Left renal cortex interstitium (tissue), 4 donors: ENCODE measurements around the gene COBL. TPM values are rescaled to one million over a fixed set of nuclear protein-coding genes. Genes with fewer than 3 reads are reported as not detected.
A peak's percentile ranks its signal among the peaks of the same experiment; 100 is the strongest.

Source experiments
- DNase-seq, 4 donors: peaks; one replicate each; pipeline ENCODE4 v3.0.0-alpha.2; 2013; ENCODE audit warnings: low read depth in 4 of 4, low spot score in 2 of 4, missing footprints in 1 of 4
- polyA plus RNA-seq, 4 donors: library from polyadenylated mRNA; unstranded; fragments of 120-200 nt; gene quantifications; one replicate each; pipeline ENCODE4 v1.2.1, GENCODE V29; 2013; ENCODE audit not compliant: insufficient read length in 4 of 4

COBL gene
- polyA plus RNA-seq, 4 donors, result 13.4 to 19.3 (median 17.3) TPM

DNA sequence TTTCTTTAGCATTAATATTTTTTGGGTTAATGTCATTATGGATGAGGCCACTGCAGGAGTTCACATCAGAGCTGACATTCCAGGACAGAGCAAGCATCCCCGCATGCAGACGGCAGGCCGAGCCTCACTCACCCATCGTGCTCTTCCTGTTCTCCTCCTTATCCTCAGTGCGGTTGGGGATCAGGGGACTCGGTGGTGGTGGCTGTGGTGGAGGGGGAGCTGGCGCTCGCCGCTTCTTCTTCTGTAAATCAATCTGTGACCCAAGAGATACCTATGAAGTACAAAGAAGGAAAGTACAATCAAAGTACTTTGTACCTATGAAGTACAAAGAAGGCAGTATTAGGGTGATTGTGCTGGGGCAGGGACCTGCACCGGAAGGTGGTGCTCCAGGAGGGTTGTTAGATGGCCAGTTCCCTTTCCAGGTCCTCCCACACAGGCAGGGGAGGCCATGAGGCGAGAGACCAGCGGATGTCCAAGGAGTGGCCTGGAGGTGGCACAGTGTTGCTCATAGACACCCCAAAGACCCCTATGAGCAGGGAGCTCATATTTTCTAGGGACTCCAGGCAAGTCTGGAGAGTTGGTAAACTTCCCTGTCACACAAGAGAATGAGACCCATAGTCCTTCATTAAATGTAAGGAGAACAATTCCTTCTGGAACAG lies 231.4 kb downstream of the COBL start:
- DNase-seq, result no peak

DNA sequence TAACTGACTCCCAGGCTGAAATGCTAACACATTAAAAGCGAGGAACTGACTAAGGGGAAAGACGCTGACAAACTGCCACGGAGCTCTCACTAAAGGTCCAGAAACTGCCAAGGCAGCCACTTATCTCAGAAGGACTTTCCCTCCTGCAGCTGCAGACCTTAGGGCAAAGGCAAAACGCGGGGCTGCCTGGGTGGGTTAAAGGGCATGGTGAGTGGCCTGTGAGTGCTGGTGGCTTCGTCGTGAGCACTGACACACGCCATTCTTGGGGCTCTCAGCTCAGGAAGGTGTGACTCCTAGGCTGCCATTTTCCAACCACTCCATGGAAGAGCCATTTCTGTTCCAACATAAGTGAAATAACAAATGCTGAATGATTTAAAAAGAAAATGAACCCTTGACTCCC lies 232.5 kb downstream of the COBL start:
- DNase-seq, result no peak

- DNase-seq, result no peak
Measured at GRCh38 chr7:51082940-51083533, 233.6 kb downstream of the COBL start.

DNA sequence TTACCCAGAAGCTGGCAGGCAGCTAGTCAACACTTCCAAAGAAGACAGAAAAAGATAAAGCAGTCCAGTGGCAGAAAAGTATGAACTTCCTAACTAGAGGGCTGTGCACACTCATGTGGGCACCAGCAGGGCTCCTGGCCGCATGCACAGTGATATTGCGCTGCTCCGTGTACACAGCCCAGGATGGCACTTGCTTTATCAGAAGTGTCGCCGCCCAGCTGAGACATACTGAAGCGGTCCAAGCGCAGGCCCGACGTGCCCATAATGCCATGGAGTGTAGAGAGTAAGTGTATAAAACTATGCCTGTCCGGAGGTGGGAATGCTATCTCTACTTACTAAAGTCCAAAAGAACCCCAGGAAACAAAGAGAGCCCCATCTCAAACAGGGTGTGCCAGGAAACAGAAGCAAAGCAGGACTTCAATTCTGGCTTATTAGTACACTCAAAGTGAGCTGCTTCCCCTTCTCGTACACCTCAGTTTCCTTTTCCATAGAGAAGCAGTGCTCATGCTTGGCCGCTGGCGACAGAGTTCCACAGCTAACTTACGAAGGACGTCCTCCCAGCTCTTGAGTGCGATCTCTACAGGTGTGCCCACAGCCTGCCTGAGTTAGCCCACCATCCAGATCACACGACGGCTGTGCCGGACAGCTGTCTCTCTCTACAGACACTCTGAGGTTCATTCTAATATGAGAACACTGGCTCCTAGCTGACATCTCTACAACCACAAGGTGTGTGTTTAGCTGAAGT lies 234.3 kb downstream of the COBL start:
- no peak for DNase-seq

DNA sequence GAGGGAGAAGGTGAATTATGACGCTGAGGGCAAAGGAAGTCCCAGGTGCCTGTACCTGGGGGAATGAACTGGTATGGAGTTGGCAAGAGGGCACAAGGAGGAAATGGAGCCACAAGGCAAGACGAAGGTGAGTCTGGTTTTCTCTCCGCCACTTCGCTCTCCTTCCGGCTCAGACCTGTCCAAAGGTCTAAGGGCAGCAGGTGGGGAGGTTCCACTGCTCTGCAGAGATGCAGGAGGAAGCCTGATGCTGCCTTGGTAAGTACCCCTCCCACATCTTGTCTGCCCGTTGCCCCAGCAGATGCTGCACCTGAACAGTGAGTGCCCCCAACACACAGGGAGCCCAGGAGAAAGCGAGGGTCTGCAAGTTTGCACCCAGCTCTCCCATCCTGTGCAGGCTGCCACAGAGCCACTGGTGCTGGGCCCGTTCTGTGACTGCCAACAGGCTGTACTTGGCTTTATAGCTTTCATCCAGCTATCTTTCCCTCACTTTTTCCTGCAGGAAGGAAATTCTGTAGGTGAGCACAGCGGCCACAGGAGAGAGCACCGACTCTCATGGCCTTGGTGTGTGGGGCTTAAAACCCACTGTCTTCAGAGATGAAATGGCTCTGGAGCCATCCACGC lies 235.2 kb downstream of the COBL start:
- no peak for DNase-seq

DNA sequence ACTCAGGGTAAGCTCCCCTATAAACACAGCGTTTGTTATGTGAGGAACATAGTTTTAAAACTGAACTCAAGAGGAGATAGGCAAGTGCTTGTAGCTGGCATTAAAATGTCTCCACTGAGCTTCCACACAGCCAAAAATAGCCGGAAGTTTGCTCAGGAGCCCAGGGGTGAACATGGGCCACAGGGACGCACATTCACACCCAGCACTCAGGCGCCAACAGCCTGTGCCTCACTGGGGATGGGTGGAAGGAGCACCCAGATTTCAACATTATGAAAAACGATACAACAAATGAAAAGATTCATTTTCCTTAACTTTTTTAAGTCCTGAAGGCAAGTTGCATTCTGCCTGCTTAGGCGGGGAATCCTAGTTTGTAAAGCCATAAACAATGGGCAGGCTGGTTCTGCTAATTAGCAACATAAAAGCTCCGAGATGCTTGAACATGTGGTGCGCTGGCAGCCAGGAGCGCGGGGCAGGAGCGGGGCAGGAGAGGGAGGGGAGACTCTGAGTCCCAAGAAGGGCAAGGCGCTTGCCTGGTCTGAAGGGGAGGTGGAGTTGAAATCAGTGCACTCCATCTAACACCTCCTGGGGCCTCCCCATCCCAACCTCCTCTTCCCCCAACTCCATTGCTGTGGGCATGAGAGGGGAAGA lies 235.9 kb downstream of the COBL start:
- DNase-seq, result no peak

- no peak for DNase-seq
Measured at GRCh38 chr7:51080216-51080615, 236.4 kb downstream of the COBL start.

DNA sequence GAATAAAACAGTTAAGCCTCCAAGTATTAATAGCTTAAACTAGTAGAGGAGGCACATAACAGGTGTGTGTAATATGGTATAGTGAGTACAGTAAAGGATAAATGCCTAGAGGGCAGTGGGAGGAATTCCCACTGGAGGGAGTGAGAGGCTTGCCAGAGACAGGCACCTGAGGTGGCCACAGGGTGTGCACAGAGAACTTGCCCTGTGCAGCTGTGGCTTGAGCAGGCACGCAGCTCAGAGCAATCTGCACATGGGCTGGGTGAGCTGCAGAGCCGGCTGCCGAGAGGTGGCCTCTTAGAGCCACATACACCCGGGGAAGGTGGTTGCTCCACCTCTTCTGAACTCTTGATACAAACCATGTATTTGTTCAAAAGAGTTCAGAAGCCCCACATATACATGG lies 237.1 kb downstream of the COBL start:
- no peak for DNase-seq

- no peak for DNase-seq
Measured at GRCh38 chr7:51078653-51079052, 238.0 kb downstream of the COBL start.

DNA sequence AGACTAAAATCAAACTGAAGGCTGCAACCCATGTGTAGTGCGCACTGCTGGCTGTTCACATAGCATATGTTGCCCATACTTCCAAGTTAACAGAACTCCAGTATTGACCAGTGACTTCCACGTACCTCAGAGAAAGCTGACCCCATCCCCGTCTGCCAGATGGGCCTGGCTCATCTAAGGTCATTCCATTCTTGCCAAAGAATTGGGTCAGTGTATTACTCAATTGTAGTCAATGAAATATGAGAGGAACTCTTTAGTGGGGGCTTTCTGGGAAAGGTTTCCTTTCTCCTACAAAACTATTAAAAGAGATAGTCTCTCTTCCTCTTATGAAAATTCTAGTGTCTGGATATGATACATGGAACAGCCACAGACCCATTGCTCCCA lies 238.6 kb downstream of the COBL start:
- DNase-seq, result no peak

DNA sequence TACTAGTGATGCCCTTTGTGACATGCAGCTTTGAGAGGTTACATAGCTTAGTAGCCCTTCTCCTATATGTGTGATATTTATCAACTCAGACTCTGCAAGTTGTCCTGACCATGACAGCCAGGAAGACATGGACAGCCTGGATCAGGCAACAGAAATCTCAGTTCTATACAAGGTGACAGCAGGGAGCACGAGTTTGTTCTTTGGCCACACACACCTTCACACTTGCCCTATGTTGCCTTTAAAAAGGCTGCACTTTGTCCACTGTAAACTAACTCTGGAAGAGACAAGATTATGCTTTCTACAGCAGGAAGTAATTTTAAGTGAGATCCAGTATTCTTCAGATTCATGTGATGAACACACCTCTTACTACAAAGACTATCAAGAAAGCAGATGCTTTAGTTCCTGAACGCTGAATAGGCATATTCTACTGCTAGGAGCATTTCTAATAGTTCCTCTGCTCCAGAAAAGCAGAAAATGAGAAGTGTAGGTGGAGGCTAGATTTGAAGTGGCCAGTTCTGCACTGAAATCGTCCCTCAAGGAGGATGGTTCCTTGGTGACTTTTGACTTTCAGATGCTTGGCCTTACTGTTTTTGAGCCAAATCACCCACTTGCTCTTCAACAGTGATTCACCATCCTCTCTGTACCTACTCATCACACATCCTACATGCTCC lies 239.2 kb downstream of the COBL start:
- no peak for DNase-seq

GRCh38 chr7:51075681-51076580 lies 240.7 kb downstream of the COBL start:
- no peak for DNase-seq

GRCh38 chr7:51073171-51073570 lies 243.4 kb downstream of the COBL start:
- DNase-seq, result no peak

GRCh38 chr7:51072281-51072680 lies 244.3 kb downstream of the COBL start:
- DNase-seq, result no peak

- DNase-seq, result no peak
Measured at GRCh38 chr7:51071427-51071826, 245.2 kb downstream of the COBL start.

DNA sequence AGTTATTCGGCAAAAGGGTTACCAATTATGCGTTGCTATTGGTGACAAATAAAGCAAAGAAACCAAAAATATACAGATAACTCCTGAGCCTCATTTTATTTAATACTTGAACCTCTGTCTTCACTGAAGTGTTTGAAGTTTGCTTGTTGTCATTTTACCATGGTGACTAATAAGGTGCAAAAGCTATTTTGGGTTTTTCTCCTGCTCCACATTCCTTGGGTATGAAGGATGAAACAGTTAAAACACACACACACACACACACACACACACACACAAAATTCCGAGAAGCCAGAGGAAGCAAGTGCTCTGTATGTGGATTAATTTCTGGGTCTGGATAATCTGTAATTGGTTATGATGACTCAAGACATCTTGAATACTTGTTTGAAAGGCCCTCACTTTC lies 246.5 kb downstream of the COBL start:
- DNase-seq, result no peak

- DNase-seq, result no peak
Measured at GRCh38 chr7:51069411-51070083, 247.1 kb downstream of the COBL start.

DNA sequence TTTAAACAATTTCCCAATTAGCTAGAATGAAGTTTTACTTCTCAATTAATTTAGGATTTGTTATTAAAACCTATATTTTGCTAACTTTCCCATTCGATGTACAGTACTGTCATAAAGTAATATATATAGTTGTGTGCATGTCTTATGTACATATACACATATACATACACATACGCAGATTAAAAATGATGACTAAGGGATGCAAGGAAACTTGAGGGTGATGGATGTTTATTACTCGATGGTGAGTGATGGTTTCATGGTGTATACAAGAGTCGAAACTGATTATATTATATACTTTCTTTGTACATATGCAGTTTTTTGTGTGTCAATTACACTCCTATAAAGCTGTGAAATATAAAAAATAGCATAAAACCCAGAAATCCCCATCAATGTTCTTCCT lies 248.2 kb downstream of the COBL start:
- no peak for DNase-seq

GRCh38 chr7:51067757-51068156 lies 248.9 kb downstream of the COBL start:
- peak; percentile 11 to 60 (median 20) for DNase-seq
